Adrenal gland (tissue), 5 donors: ENCODE measurements around the gene FLYWCH1.

ENCODE experiments used
- POLR2A ChIP-seq, 2 donors: fragments of 450-650 bp; IDR thresholded peaks; one replicate each; pipeline ENCODE4 v1.6.1; 2017; ENCODE audit warnings: antibody characterized with exemption in 2 of 2, mild to moderate bottlenecking in 2 of 2, moderate library complexity in 1 of 2
- TF ChIP-seq, protein P1 (sequence below), 6 experiments: fragments of 450-650 bp in 4 of 6; fragments of 200-600 bp in 2 of 6; sonication (generic) in 1 of 6; IDR thresholded peaks; 1 replicate in 5 of 6; 2 replicates in 1 of 6; pipeline versions ENCODE4 v1.5.1 to v1.8.0; 2016 to 2021; ENCODE audit warnings: antibody characterized with exemption in 6 of 6, mild to moderate bottlenecking in 2 of 6, moderate library complexity in 1 of 6
- donor health status: DM: no; HTN: no; CAD: no.

DNA sequence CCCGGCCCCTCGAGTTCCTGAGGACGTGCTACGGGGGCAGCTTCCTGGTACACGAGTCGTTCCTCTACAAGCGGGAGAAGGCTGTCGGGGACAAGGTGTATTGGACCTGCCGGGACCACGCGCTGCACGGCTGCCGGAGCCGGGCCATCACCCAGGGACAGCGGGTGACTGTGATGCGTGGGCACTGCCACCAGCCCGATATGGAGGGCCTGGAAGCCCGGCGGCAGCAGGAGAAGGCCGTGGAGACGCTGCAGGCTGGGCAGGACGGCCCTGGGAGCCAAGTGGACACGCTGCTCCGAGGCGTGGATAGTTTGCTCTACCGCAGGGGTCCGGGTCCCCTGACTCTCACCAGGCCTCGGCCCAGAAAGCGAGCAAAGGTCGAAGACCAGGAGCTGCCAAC is 21.4 kb downstream of the FLYWCH1 start:
- TF ChIP-seq, protein P1, sequence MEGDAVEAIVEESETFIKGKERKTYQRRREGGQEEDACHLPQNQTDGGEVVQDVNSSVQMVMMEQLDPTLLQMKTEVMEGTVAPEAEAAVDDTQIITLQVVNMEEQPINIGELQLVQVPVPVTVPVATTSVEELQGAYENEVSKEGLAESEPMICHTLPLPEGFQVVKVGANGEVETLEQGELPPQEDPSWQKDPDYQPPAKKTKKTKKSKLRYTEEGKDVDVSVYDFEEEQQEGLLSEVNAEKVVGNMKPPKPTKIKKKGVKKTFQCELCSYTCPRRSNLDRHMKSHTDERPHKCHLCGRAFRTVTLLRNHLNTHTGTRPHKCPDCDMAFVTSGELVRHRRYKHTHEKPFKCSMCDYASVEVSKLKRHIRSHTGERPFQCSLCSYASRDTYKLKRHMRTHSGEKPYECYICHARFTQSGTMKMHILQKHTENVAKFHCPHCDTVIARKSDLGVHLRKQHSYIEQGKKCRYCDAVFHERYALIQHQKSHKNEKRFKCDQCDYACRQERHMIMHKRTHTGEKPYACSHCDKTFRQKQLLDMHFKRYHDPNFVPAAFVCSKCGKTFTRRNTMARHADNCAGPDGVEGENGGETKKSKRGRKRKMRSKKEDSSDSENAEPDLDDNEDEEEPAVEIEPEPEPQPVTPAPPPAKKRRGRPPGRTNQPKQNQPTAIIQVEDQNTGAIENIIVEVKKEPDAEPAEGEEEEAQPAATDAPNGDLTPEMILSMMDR (IDR thresholded peaks at IDR 0.05) = no peak
- TF ChIP-seq POLR2A (IDR thresholded peaks at IDR 0.05) = no peak
